K562 (cell line): Measurements from ENCODE around the gene C16orf95.

Experiments
- BRF1 ChIP-seq: IDR thresholded peaks from 3 replicates; pipeline ENCODE4 v1.6.1; 2011; ENCODE audit warnings: borderline replicate concordance, mild to moderate bottlenecking; ENCODE audit not compliant: insufficient read length; ENCODE audit errors: extremely low read depth
- DIDO1 ChIP-seq: fragments of 450-650 bp; IDR thresholded peaks from 2 replicates; pipeline ENCODE4 v1.6.1; 2016; ENCODE audit warnings: low read depth, missing biosample characterization, missing genetic modification characterization
- EZH2 ChIP-seq: IDR thresholded peaks from 2 replicates; pipeline ENCODE4 v1.6.1; 2012; ENCODE audit warnings: low read depth, mild to moderate bottlenecking, inconsistent platforms, low read length, borderline replicate concordance
- GABPB1 ChIP-seq: sonication (generic); formaldehyde crosslinking; IDR thresholded peaks from 2 replicates; pipeline ENCODE4 v1.8.0; 2022; ENCODE audit warnings: mild to moderate bottlenecking, missing genetic modification reagents
- HMG20B ChIP-seq: fragments of 250-450 bp; sonication (Bioruptor Pico); IDR thresholded peaks from 2 replicates; pipeline ENCODE4 v1.5.0; 2021; ENCODE audit warnings: mild to moderate bottlenecking
- MAFK ChIP-seq: IDR thresholded peaks from 2 replicates; pipeline ENCODE4 v1.6.1; 2011; ENCODE audit warnings: low read length, improper control_type of control experiment
- POLR2A ChIP-seq: fragments of 450-650 bp; conservative IDR thresholded peaks from 2 replicates; pipeline ENCODE4 v1.6.1; 2016
- ZFP36 ChIP-seq: fragments of 150-350 bp; IDR thresholded peaks from 2 replicates; pipeline ENCODE4 v1.6.1; 2018; ENCODE audit warnings: low read length, low read depth; ENCODE audit not compliant: partially characterized antibody
- ZNF143 ChIP-seq: sonication (generic); formaldehyde crosslinking; IDR thresholded peaks from 2 replicates; pipeline ENCODE4 v1.9.0; 2022; ENCODE audit warnings: mild to moderate bottlenecking, missing genetic modification reagents
- TF ChIP-seq, protein P1 (sequence below), 3 experiments: IDR thresholded peaks in 2 of 3; conservative IDR thresholded peaks in 1 of 3; 2 replicates each; pipeline ENCODE4 v1.5.1; 2011 to 2012; ENCODE audit warnings: low read length in 3 of 3, mild to moderate bottlenecking in 3 of 3, control low read depth in 2 of 3, improper control_type of control experiment in 1 of 3, inconsistent platforms in 1 of 3, low read depth in 1 of 3, mixed read lengths in 1 of 3, moderate library complexity in 1 of 3; ENCODE audit not compliant: insufficient read depth in 2 of 3
- TF ChIP-seq, protein P2 (sequence below): fragments of 200-800 bp; sonication (Bioruptor generic); IDR thresholded peaks from 2 replicates; pipeline ENCODE4 v1.6.1; 2017; ENCODE audit warnings: missing genetic modification characterization, missing compliant biosample characterization

DNA sequence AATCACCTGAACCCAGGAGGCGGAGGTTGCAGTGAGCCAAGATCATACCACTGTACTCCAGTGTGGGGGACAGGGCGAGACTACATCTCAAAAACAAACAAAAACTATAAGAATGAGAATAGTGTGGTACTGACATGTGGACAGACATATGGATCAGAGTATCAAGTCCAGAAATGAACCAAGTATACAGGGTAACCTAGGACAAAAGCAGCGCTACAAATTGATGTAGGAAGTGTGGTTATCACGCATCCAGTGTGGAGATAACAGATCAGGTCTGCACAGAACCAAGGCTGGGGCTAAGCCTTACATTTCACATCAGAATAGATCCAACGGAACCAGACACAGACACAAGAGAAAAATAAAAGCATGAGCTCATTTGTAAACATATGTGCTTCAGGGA is 23.0 kb upstream of the C16orf95 start:
- TF ChIP-seq MAFK = no peak
- TF ChIP-seq GABPB1 (CRISPR knock-in tag) = no peak
- no peak for TF ChIP-seq EZH2
- TF ChIP-seq, protein P1, sequence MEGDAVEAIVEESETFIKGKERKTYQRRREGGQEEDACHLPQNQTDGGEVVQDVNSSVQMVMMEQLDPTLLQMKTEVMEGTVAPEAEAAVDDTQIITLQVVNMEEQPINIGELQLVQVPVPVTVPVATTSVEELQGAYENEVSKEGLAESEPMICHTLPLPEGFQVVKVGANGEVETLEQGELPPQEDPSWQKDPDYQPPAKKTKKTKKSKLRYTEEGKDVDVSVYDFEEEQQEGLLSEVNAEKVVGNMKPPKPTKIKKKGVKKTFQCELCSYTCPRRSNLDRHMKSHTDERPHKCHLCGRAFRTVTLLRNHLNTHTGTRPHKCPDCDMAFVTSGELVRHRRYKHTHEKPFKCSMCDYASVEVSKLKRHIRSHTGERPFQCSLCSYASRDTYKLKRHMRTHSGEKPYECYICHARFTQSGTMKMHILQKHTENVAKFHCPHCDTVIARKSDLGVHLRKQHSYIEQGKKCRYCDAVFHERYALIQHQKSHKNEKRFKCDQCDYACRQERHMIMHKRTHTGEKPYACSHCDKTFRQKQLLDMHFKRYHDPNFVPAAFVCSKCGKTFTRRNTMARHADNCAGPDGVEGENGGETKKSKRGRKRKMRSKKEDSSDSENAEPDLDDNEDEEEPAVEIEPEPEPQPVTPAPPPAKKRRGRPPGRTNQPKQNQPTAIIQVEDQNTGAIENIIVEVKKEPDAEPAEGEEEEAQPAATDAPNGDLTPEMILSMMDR (IDR thresholded peaks at IDR 0.05 in 2 of 3, conservative IDR thresholded peaks at IDR 0.05 in 1 of 3; ENCODE audit: insufficient read depth in 2 of 3, low read depth in 1 of 3, low read length in 3 of 3) = no peak
- no peak for TF ChIP-seq BRF1
- TF ChIP-seq ZFP36 = no peak
- TF ChIP-seq ZNF143 = no peak
- TF ChIP-seq, protein P2, sequence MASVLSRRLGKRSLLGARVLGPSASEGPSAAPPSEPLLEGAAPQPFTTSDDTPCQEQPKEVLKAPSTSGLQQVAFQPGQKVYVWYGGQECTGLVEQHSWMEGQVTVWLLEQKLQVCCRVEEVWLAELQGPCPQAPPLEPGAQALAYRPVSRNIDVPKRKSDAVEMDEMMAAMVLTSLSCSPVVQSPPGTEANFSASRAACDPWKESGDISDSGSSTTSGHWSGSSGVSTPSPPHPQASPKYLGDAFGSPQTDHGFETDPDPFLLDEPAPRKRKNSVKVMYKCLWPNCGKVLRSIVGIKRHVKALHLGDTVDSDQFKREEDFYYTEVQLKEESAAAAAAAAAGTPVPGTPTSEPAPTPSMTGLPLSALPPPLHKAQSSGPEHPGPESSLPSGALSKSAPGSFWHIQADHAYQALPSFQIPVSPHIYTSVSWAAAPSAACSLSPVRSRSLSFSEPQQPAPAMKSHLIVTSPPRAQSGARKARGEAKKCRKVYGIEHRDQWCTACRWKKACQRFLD (CRISPR knock-in tag) = no peak
- TF ChIP-seq DIDO1 (tag) = no peak
- TF ChIP-seq POLR2A = no peak
- TF ChIP-seq HMG20B (CRISPR knock-in tag) = no peak
